Right atrium auricular region (tissue), 2 donors: Measurements from ENCODE around the gene SLC8A2. TPM values are rescaled to one million over a fixed set of nuclear protein-coding genes. Genes with fewer than 3 reads are reported as not detected.

Experiments
- DNase-seq: peaks from one replicate; pipeline ENCODE4 v3.0.0-alpha.2; 2019; ENCODE audit warnings: low spot score
- H3K27ac ChIP-seq, 2 donors: fragments of 200-600 bp; sonication (generic); 1 replicate in 1 of 2; 2 replicates in 1 of 2; pipeline ENCODE4 v1.5.1; 2016 to 2019
- H3K27me3 ChIP-seq, 2 donors: fragments of 200-600 bp; sonication (generic); one replicate each; pipeline versions ENCODE4 v1.5.1 to v1.6.0; 2017 to 2019
- H3K36me3 ChIP-seq: fragments of 200-600 bp; sonication (generic); one replicate; pipeline ENCODE4 v1.5.1; 2016
- H3K4me1 ChIP-seq, 2 donors: fragments of 200-600 bp; sonication (generic); one replicate each; pipeline versions ENCODE4 v1.5.1 to v1.6.0; 2017 to 2019
- H3K4me3 ChIP-seq, 2 donors: fragments of 200-600 bp; sonication (generic); 1 replicate in 1 of 2; 2 replicates in 1 of 2; pipeline ENCODE4 v1.5.1; 2017 to 2019; ENCODE audit warnings: mild to moderate bottlenecking in 1 of 2, moderate library complexity in 1 of 2
- H3K9me3 ChIP-seq, 2 donors: fragments of 200-600 bp; sonication (generic); one replicate each; pipeline ENCODE4 v1.5.1; 2019
- total RNA-seq, 2 donors: library from RNA; depleted of rRNA; stranded (reverse); fragments of >200 nt; gene quantifications; one replicate each; pipeline ENCODE4 v1.1.0, GENCODE V29; 2016
- TF ChIP-seq, protein P1 (sequence below), 2 donors: fragments of 200-600 bp; sonication (generic); IDR thresholded peaks; one replicate each; pipeline ENCODE4 v1.5.1; 2019; ENCODE audit warnings: antibody characterized with exemption in 2 of 2

The SLC8A2 gene
- total RNA-seq, 2 donors from 2014 or later: 0.28 to 0.37 TPM

DNA sequence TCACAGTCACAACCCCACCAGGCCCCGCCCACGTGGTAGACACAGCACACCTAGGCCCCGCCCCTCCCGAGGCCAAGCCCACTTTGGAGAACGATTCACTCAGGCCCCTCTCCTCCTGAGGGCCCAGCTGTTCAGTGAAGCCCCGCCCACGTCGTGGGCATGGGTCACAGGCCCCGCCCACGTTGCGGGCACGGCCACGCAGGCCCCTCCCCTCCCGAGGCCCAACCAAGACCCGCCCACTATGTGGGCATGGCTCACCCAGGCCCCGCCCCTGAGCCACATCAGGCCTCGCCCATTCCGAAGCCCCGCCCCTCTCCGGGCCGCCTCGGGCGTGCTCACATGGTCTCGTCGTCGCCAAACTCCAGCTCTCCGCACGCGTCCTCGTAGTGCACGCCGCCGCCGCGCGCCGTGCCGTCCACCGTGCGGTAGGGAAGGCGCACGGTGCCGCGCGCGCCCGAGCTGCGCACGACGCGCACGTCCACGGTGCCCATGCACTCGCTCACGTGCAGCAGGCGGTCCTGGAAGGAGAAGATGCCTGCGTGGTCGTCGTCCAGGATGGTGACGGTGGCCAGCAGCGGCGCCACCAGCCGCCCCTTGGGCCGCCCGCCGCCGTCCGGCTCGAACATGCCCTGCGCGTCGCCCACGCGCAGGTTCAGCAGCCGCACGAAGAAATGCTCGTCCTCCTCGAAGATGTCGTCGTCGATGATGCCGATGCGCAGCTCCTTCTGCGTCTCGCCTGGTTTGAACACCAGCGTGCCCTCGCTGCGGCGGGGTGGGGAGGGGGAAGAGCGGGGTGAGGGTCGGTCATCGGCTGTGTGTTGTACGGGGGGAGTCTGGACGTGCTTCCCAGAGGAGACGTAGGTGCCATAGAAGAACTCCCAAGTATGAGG is 24.0 kb downstream of the SLC8A2 start:
- Histone ChIP-seq H3K27me3 (peaks cover 27 to 43% of the 10 kb centered on the region in 2 donors), H3K27ac (no peak overlapping the region), H3K9me3 (no peaks in the 10 kb centered on the region), H3K36me3 (no peaks in the 10 kb centered on the region), H3K4me1 (peaks cover 0 to 24% of the 10 kb centered on the region in 2 donors), H3K4me3 (peak overlapping the region in 1 of 2 donors; percentile 17)
- TF ChIP-seq, protein P1, sequence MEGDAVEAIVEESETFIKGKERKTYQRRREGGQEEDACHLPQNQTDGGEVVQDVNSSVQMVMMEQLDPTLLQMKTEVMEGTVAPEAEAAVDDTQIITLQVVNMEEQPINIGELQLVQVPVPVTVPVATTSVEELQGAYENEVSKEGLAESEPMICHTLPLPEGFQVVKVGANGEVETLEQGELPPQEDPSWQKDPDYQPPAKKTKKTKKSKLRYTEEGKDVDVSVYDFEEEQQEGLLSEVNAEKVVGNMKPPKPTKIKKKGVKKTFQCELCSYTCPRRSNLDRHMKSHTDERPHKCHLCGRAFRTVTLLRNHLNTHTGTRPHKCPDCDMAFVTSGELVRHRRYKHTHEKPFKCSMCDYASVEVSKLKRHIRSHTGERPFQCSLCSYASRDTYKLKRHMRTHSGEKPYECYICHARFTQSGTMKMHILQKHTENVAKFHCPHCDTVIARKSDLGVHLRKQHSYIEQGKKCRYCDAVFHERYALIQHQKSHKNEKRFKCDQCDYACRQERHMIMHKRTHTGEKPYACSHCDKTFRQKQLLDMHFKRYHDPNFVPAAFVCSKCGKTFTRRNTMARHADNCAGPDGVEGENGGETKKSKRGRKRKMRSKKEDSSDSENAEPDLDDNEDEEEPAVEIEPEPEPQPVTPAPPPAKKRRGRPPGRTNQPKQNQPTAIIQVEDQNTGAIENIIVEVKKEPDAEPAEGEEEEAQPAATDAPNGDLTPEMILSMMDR (IDR thresholded peaks at IDR 0.05): no peak
- no peak for DNase-seq

DNA sequence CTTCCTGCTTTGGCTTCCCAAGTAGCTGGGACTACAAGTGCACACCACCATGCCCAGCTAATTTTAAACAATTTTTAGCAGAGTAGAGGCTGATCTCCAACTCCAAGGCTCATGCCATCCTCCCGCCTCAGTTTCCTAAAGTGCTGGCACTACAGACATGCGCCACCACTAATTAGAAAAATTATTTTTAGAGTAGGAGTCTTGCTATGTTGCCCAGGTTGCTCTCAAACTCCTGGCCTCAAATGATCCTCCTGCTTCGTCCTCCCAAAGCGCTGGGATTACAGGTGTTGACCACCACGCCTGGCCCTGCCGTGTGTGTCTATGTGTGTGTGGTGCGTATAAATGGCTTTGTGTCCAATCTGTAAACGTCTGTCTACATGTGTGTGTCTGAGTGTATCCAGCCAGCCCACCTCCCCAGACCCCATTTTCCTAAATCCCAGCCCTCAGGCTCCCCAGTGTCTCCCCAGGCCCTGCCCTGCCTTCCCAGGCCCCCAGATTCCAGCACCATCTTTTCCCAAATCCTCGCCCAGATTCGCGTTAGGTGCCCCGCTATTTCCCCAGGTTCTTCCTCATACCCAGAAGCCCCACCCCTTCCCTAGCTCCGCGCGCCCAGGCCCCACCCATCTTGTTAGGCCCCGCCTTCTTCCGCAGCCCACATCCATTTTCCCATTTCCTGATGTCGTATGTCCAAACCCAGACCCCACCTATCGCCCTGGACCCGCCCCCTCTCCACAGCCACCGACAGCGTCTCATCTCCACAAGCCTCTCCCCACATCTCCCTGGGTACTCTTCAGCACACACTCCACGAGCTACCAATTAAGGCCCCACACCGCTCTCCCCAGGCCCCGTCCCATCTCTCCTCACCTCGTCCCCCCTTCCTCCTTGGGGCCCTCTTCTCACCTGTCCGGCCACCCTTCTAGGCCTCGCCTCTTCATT is 24.9 kb downstream of the SLC8A2 start:
- H3K36me3 ChIP-seq: no peaks in the 10 kb centered on the region
- DNase-seq: no peak
- peak overlapping the region in 1 of 2 donors; percentile 17 for H3K4me3 ChIP-seq
- TF ChIP-seq, protein P1 (IDR thresholded peaks at IDR 0.05): no peak
- peaks cover 0 to 24% of the 10 kb centered on the region in 2 donors for H3K4me1 ChIP-seq
- H3K27me3 ChIP-seq: peaks cover 27 to 43% of the 10 kb centered on the region in 2 donors
- H3K27ac ChIP-seq: no peak overlapping the region
- no peaks in the 10 kb centered on the region for H3K9me3 ChIP-seq

DNA sequence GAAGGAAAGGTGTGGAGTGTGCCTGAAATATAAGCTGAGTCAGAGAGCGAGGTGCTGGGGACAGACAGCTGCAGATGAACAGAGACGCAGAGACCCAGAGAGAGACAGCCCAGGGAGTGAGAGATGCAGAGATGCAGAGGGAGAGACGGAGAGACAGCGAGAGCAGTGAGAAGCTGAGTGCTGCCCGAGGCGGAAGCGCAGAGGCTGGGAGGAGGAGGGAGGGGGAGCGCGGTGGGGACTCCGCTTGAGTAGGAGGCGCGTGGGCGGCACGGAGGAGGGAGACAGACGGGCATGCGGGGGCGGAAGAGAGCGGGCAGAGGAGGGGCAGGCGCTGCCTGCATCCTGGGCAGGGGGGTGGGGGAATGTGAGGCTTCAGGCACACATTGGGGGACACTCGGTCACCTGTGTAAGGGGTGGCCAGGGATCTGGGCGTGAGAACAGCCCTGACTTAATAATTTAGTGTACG is 25.7 kb downstream of the SLC8A2 start:
- Histone ChIP-seq H3K9me3 (no peaks in the 10 kb centered on the region), H3K27ac (no peak overlapping the region), H3K4me1 (peaks cover 0 to 24% of the 10 kb centered on the region in 2 donors), H3K27me3 (peaks cover 27 to 43% of the 10 kb centered on the region in 2 donors), H3K36me3 (no peaks in the 10 kb centered on the region), H3K4me3 (no peak overlapping the region)
- TF ChIP-seq, protein P1 (IDR thresholded peaks at IDR 0.05): no peak
- DNase-seq: no peak

DNA sequence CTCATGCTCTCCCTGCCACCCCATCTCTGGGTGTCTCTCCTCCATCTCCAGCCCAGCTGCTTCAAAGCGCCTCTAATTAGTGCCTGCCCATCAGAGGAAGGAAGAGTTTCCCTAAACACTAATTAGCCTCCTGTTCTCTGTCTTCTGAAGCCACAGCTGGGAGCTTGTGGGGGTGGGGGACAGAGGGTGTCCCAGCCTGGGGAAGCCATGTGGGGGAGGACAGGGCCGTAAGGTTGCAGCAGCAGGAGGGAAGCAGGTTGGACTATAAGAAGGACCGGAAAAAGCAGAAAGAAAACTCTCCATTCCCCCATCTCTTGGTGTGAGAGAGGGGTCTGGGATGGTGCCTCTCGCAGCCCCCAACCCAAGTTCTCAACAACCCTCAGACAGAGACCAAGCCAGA is 26.2 kb downstream of the SLC8A2 start:
- Histone ChIP-seq H3K27ac (no peak overlapping the region), H3K9me3 (no peaks in the 10 kb centered on the region), H3K36me3 (no peaks in the 10 kb centered on the region), H3K4me1 (peaks cover 0 to 24% of the 10 kb centered on the region in 2 donors), H3K4me3 (no peak overlapping the region), H3K27me3 (peaks cover 27 to 43% of the 10 kb centered on the region in 2 donors)
- TF ChIP-seq, protein P1 (IDR thresholded peaks at IDR 0.05): no peak
- no peak for DNase-seq

DNA sequence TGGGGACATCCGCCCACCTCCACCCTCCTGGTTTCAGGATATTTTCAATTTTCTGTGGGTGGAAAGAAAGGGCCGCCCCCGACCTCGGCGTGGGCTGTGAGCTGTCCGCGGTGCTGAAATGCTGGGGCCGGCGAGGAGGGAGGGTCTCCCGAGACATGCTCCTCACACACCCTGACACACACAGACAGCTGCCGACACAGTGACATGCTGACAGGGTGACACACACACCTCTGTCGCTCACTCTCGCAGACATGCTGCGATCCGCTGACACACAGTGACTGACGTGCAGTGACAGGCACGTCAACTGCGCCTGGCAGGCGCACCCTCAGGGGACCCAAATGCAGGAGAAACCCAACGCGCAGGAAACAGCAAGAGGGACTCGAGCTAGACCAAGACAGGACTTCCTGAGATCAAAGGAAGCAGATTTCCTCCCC is 27.3 kb downstream of the SLC8A2 start:
- Histone ChIP-seq H3K36me3 (no peaks in the 10 kb centered on the region), H3K9me3 (no peaks in the 10 kb centered on the region), H3K4me3 (no peak overlapping the region), H3K27me3 (peaks cover 27 to 43% of the 10 kb centered on the region in 2 donors), H3K27ac (no peak overlapping the region), H3K4me1 (peaks cover 0 to 24% of the 10 kb centered on the region in 2 donors)
- DNase-seq: no peak
- TF ChIP-seq, protein P1 (IDR thresholded peaks at IDR 0.05): no peak
